Erythroblast (primary cell): ENCODE data around the gene FGF18.
"Not testable (repeated sequence)": the region's sequence is repeated elsewhere in the genome, so short reads cannot be mapped to it uniquely, and the experiment has no call there.

Experiments used
- DNase-seq, 2 experiments: peaks; one replicate each; lab custom pipeline; 2025; lab: John Stamatoyannopoulos, UW
- GATA1 ChIP-seq: IDR thresholded peaks from 2 replicates; pipeline ENCODE4 v1.6.1; 2011; ENCODE audit warnings: low read depth, mild to moderate bottlenecking, control low read depth, low read length, moderate library complexity
- POLR2A ChIP-seq: IDR thresholded peaks from 2 replicates; pipeline ENCODE4 v1.6.1; 2011; ENCODE audit warnings: mild to moderate bottlenecking, low read length

The FGF18 gene

GRCh38 chr5:171412186-171412585 lies 7.3 kb upstream of the FGF18 start:
- TF ChIP-seq POLR2A, result no peak
- no peak for TF ChIP-seq GATA1
- no peak for DNase-seq

GRCh38 chr5:171413153-171413910 lies 6.1 kb upstream of the FGF18 start:
- TF ChIP-seq GATA1 (no peak), POLR2A (no peak)
- no peak for DNase-seq

- DNase-seq, result not testable (repeated sequence)
These were observed 5.5 kb upstream of the FGF18 start for GRCh38 chr5:171413993-171414392.

GRCh38 chr5:171415115-171415730 lies 4.2 kb upstream of the FGF18 start:
- TF ChIP-seq POLR2A (no peak), GATA1 (no peak)
- no peak for DNase-seq

GRCh38 chr5:171416160-171417049 lies 3.0 kb upstream of the FGF18 start:
- DNase-seq, result no peak

DNA sequence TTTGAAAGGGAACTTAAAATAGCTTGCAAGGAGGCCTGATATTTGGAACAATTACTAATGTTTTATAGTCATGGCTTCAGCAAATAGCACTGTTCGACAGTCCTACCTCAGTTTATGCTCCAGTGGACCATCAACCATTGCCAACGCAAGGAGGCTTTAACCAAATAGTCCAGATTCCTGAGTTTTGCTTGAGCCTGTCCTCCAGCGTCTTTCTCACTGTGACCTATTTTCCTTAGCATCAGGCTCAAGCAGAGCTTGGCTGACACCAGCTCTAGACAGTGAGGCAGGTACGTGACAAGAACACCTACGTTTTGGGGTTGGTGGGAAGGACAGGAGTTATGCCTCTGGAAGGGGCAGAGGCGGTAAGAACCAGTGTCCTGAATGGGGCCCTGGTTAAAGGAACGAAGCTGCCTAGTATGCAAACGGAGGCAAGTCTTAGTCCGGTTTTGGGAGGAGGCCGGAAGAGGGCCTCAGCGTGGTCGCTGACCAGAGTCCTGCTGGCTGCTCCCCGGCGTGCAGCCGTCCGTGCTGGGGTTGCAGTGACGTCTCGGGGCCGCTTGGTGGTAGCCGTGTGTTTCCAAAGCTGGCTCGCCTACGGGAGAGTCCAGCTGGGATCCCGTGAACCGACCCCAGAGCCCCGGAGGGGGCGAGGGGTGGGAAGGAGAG lies 998 bp upstream of the FGF18 start:
- DNase-seq, result peak; percentile 78
- no peak for TF ChIP-seq POLR2A
- no peak for TF ChIP-seq GATA1

More at GRCh38 chr5:171416160-171417049, 3.0 kb upstream of the FGF18 start:
- TF ChIP-seq POLR2A (no peak), GATA1 (no peak)

DNA sequence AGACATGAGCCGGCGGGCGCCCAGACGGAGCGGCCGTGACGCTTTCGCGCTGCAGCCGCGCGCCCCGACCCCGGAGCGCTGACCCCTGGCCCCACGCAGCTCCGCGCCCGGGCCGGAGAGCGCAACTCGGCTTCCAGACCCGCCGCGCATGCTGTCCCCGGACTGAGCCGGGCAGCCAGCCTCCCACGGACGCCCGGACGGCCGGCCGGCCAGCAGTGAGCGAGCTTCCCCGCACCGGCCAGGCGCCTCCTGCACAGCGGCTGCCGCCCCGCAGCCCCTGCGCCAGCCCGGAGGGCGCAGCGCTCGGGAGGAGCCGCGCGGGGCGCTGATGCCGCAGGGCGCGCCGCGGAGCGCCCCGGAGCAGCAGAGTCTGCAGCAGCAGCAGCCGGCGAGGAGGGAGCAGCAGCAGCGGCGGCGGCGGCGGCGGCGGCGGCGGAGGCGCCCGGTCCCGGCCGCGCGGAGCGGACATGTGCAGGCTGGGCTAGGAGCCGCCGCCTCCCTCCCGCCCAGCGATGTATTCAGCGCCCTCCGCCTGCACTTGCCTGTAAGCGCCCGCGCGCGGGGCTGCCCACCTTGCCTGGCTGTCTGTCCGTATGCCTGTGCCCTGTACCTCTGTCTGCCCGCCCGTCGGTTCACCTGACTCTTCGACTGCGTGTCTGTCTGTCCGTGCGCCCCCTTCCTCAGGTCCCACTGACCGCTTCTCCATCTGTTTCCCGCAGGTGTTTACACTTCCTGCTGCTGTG lies 412 bp downstream of the FGF18 start:
- TF ChIP-seq GATA1 (no peak), POLR2A (no peak)
- DNase-seq, result peak; percentile 45

DNA sequence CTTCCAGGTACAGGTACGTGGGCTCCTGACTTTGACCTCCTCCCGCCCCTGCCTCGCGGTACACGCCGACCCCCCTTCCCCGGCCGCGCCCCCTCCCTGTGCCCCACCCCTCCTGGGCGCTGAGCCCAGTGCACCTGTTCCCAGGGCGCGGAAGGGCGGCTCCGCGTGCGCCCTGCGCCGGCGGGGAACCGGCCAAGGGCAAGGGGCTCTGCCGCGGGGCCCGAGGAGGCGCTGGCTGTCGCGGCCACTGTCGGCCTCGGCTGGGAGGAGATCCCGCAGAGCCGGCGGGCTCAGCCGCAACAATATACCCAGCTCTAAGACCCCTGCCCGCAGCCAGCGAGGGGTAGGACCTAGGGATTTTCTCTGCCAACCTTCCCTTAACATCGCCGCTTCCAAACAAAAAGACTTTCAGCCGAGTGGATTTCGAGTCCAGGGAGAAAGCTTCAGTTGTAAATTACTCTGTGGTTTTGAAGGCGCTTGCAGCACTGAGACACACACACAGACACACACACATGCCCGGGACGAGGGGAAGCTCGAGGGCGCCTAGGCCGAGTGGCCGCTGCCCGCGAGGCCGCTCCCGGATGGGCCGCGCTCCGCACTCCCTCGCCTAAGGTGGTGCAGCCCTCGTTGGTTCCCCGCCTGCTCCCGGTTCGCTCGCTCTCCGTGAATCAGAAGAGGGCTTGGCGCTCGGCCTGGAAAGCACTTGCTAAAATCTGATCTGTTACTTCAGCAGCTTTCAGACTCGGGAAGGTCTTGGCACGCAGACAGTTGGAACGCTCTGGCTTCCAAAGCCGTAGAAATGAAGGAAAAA lies 1.2 kb downstream of the FGF18 start:
- TF ChIP-seq POLR2A (no peak), GATA1 (no peak)
- DNase-seq, result no peak

- DNase-seq, result no peak
- TF ChIP-seq POLR2A, result no peak
- TF ChIP-seq GATA1, result no peak
These were observed 2.1 kb downstream of the FGF18 start for GRCh38 chr5:171421331-171422262.

GRCh38 chr5:171422495-171422894 lies 3.0 kb downstream of the FGF18 start:
- TF ChIP-seq POLR2A (no peak), GATA1 (no peak)
- no peak for DNase-seq

GRCh38 chr5:171422902-171423663 lies 3.6 kb downstream of the FGF18 start:
- no peak for TF ChIP-seq GATA1
- no peak for TF ChIP-seq POLR2A
- no peak for DNase-seq
